OCI-LY1 (cell line): ENCODE results near the gene ACSM3.

ENCODE experiments used
- EZH2 ChIP-seq: fragments of 200-600 bp; sonication (generic), shearing (Covaris generic); IDR thresholded peaks from 2 replicates; pipeline ENCODE4 v1.8.0; 2017; ENCODE audit warnings: borderline replicate concordance, mixed run types, mild to moderate bottlenecking, antibody characterized with exemption, low read length, moderate library complexity, mixed read lengths
- TF ChIP-seq, protein P1 (sequence below): fragments of 200-600 bp; sonication (generic), shearing (Covaris generic); IDR thresholded peaks from 2 replicates; pipeline ENCODE4 v1.5.1; 2017; ENCODE audit warnings: mild to moderate bottlenecking, antibody characterized with exemption, low read length, moderate library complexity, mixed read lengths

DNA sequence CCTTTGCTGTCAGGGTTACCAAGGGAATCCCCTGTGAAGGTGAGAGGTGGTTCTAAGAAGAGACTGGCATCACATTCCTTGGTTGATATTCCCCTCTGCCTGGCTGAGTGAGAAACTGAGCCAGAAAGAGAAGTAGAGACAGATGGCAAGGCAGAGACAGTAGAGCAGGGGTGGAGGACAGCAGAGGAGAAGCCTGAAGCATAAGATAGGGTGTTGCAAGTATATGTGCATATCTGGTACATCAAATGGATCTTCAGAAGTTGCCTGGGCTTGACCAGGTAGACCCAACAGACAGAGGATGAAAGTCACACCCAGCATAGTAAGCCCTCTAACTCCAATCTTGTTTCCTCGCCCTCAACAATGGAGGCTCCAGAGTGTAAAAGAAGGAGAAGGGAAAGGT lies 14.3 kb upstream of the ACSM3 start:
- TF ChIP-seq EZH2, result no peak
- TF ChIP-seq, protein P1, sequence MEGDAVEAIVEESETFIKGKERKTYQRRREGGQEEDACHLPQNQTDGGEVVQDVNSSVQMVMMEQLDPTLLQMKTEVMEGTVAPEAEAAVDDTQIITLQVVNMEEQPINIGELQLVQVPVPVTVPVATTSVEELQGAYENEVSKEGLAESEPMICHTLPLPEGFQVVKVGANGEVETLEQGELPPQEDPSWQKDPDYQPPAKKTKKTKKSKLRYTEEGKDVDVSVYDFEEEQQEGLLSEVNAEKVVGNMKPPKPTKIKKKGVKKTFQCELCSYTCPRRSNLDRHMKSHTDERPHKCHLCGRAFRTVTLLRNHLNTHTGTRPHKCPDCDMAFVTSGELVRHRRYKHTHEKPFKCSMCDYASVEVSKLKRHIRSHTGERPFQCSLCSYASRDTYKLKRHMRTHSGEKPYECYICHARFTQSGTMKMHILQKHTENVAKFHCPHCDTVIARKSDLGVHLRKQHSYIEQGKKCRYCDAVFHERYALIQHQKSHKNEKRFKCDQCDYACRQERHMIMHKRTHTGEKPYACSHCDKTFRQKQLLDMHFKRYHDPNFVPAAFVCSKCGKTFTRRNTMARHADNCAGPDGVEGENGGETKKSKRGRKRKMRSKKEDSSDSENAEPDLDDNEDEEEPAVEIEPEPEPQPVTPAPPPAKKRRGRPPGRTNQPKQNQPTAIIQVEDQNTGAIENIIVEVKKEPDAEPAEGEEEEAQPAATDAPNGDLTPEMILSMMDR, result no peak
